Heart left ventricle (tissue), 13 donors: ENCODE results near the gene GRIP2.
"Not testable (repeated sequence)": the region's sequence is repeated elsewhere in the genome, so short reads cannot be mapped to it uniquely, and the experiment has no call there.

Experiments used
- CTCF ChIP-seq, 12 donors: fragments of 200-600 bp; sonication (generic) in 4 of 12; IDR thresholded peaks; one replicate each; pipeline versions ENCODE4 v1.5.0 to v1.8.0; 2018 to 2022; ENCODE audit warnings: antibody characterized with exemption in 12 of 12, mild to moderate bottlenecking in 5 of 12
- POLR2A ChIP-seq, 2 donors: fragments of 450-650 bp; IDR thresholded peaks; one replicate each; pipeline ENCODE4 v1.6.1; 2017; ENCODE audit warnings: antibody characterized with exemption in 2 of 2, mild to moderate bottlenecking in 2 of 2, moderate library complexity in 2 of 2
- donor health status: ischemic (EF 13 %, LVEDD 7.1; RV severe dilation, severe dysfunction).
- donor health status: DM: no; HTN: yes; CAD: no.
- donor health status: DM: no; HTN: no; CAD: no.
- donor health status: ischemic (EF 25% LVEDD 6.9; RV normal size, moderate dysfunction).
- donor health status: ischemic (EF 25% LVEDD 5.7; RV mildly dilated, moderate dysfunction).
- donor health status: ischemic (EF 35%, LVEDD 5.7; RV mildly dilated, moderate dysfunction).
- donor health status: nonischemic (EF 11% LVEDD 7.7; RV severe dilation, severe dysfunction).
- donor health status: DM: yes; HTN: yes; CAD: no.
- donor health status: PGD.
- donor health status: ischemic (EF 29% LVEDD 5.4; RV normal size, mild dysfunction).
- donor health status: nonischemic (EF 23%, LVEDD 6.1; RV moderate dilation, normal function).

GRCh38 chr3:14515526-14515925 is 24.6 kb downstream of the GRIP2 start:
- TF ChIP-seq CTCF, POLR2A (IDR thresholded peaks at IDR 0.05): not testable (repeated sequence)
